GM12878 (cell line): ENCODE results near the gene ABHD1. TPM values are rescaled to one million over a fixed set of nuclear protein-coding genes. Genes with fewer than 3 reads are reported as not detected.
A peak's percentile ranks its signal among the peaks of the same experiment; 100 is the strongest.

Experiments
- E4F1 ChIP-seq: fragments of 450-650 bp; IDR thresholded peaks from 2 replicates; pipeline ENCODE4 v1.6.1; 2018; ENCODE audit warnings: borderline replicate concordance, mild to moderate bottlenecking; ENCODE audit not compliant: partially characterized antibody
- EED ChIP-seq: sonication (generic); IDR thresholded peaks from 2 replicates; pipeline ENCODE4 v1.6.1; 2016; ENCODE audit warnings: antibody characterized with exemption, low read depth
- GATAD2B ChIP-seq: fragments of 450-650 bp; conservative IDR thresholded peaks from 2 replicates; pipeline ENCODE4 v1.6.1; 2017; ENCODE audit warnings: low read depth, mild to moderate bottlenecking, moderate library complexity
- LARP7 ChIP-seq: fragments of 450-650 bp; IDR thresholded peaks from 2 replicates; pipeline ENCODE4 v1.6.1; 2017; ENCODE audit warnings: mild to moderate bottlenecking
- MXI1 ChIP-seq: fragments of 150-350 bp; IDR thresholded peaks from 2 replicates; pipeline ENCODE4 v1.6.1; 2011; ENCODE audit warnings: low read depth, mild to moderate bottlenecking, inconsistent platforms, low read length, improper control_type of control experiment
- NFYB ChIP-seq: IDR thresholded peaks from 2 replicates; pipeline ENCODE4 v1.6.1; 2011; ENCODE audit warnings: low read depth, mild to moderate bottlenecking, low read length, improper control_type of control experiment, moderate library complexity; ENCODE audit not compliant: insufficient read depth
- NKRF ChIP-seq: fragments of 450-650 bp; conservative IDR thresholded peaks from 2 replicates; pipeline ENCODE4 v1.6.1; 2017; ENCODE audit warnings: mild to moderate bottlenecking, moderate library complexity
- NR2F1 ChIP-seq: fragments of 450-650 bp; conservative IDR thresholded peaks from 2 replicates; pipeline ENCODE4 v1.6.1; 2017; ENCODE audit warnings: mild to moderate bottlenecking
- PAX5 ChIP-seq: IDR thresholded peaks from 2 replicates; pipeline ENCODE4 v1.6.1; 2011; ENCODE audit warnings: low read depth, low read length, borderline replicate concordance
- RB1 ChIP-seq: fragments of 450-650 bp; formaldehyde crosslinking; IDR thresholded peaks from 2 replicates; pipeline ENCODE4 v1.6.1; 2017; ENCODE audit warnings: mild to moderate bottlenecking, borderline replicate concordance
- SIN3A ChIP-seq: IDR thresholded peaks from 2 replicates; pipeline ENCODE4 v1.6.1; 2012; ENCODE audit warnings: low read depth, low read length, improper control_type of control experiment
- SIX5 ChIP-seq: IDR thresholded peaks from 2 replicates; pipeline ENCODE4 v1.6.1; 2011; ENCODE audit warnings: mild to moderate bottlenecking, low read depth, low read length, moderate library complexity; ENCODE audit not compliant: severe bottlenecking
- SRF ChIP-seq, 2 experiments: IDR thresholded peaks; 2 replicates each; pipeline ENCODE4 v1.6.1; 2011; ENCODE audit warnings: low read depth in 2 of 2, low read length in 2 of 2, mild to moderate bottlenecking in 1 of 2, moderate library complexity in 1 of 2
- STAT3 ChIP-seq: IDR thresholded peaks from 2 replicates; pipeline ENCODE4 v1.6.1; 2011; ENCODE audit warnings: low read depth, low read length, improper control_type of control experiment
- SUPT20H ChIP-seq: IDR thresholded peaks from 2 replicates; pipeline ENCODE4 v1.6.1; 2011; ENCODE audit warnings: low read depth, mild to moderate bottlenecking, low read length, moderate library complexity, borderline replicate concordance; ENCODE audit not compliant: control insufficient read depth
- TBL1XR1 ChIP-seq: IDR thresholded peaks from 2 replicates; pipeline ENCODE4 v1.6.1; 2012; ENCODE audit warnings: low read depth, low read length, improper control_type of control experiment
- ZNF207 ChIP-seq: fragments of 450-650 bp; IDR thresholded peaks from 2 replicates; pipeline ENCODE4 v1.6.1; 2014; ENCODE audit warnings: antibody characterized with exemption, mild to moderate bottlenecking, borderline replicate concordance
- ZSCAN29 ChIP-seq: fragments of 450-650 bp; IDR thresholded peaks from 2 replicates; pipeline ENCODE4 v1.6.1; 2017; ENCODE audit warnings: mild to moderate bottlenecking, moderate library complexity
- polyA plus RNA-seq, 11 experiments: library from polyadenylated mRNA; depleted of rRNA in 4 of 11; unstranded in 6 of 11; stranded (reverse) in 5 of 11; fragments of >200 nt; fragmentation: Nextera tagmentation in 4 of 11; fragmentation: Illumina TruSeq in 1 of 11; extraction: Ambion mirVana in 4 of 11; extraction: Trizol in 1 of 11; gene quantifications; 1 replicate in 1 of 11; 2 replicates in 10 of 11; pipeline versions ENCODE4 v1.2.1 to v1.2.3, GENCODE V29; 2011 to 2016; ENCODE audit warnings: inconsistent platforms in 2 of 11, missing spikeins in 2 of 11, low read depth in 1 of 11
- total RNA-seq, 4 experiments: library from RNA; depleted of rRNA in 3 of 4; stranded (reverse); fragments of >200 nt in 3 of 4; fragmentation: Illumina TruSeq in 1 of 4; extraction: Trizol in 1 of 4; gene quantifications; 2 replicates each; pipeline versions ENCODE4 v1.2.1 to v1.2.3, GENCODE V29; 2013 to 2021
- TF ChIP-seq, protein P1 (sequence below): IDR thresholded peaks from 2 replicates; pipeline ENCODE4 v1.6.1; 2011; ENCODE audit warnings: borderline replicate concordance, low read depth, mild to moderate bottlenecking, moderate library complexity, mixed read lengths, low read length; ENCODE audit not compliant: insufficient read depth; ENCODE audit errors: extremely low read length
- TF ChIP-seq, protein P2 (sequence below): IDR thresholded peaks from 2 replicates; pipeline ENCODE4 v1.6.1; 2012; ENCODE audit warnings: low read depth, low read length, improper control_type of control experiment
- TF ChIP-seq, protein P3 (sequence below), 3 experiments: IDR thresholded peaks in 2 of 3; conservative IDR thresholded peaks in 1 of 3; 2 replicates each; pipeline ENCODE4 v1.5.1; 2011; ENCODE audit warnings: low read depth in 3 of 3, low read length in 3 of 3, mild to moderate bottlenecking in 3 of 3, control low read depth in 2 of 3, moderate library complexity in 2 of 3, inconsistent platforms in 1 of 3, mixed read lengths in 1 of 3; ENCODE audit not compliant: control insufficient read depth in 2 of 3, insufficient read depth in 1 of 3; ENCODE audit errors: extremely low read depth in 1 of 3

The ABHD1 gene
- total and polyA plus RNA-seq, 10 of the 15 experiments (the other 5 are each of a cell fraction or from before 2014, with no cell fraction given) = 0.04 to 0.35 (median 0.17) TPM; not detected in 2

GRCh38 chr2:27086090-27086723 is 37.4 kb upstream of the ABHD1 start (continued):
- TF ChIP-seq, protein P1, sequence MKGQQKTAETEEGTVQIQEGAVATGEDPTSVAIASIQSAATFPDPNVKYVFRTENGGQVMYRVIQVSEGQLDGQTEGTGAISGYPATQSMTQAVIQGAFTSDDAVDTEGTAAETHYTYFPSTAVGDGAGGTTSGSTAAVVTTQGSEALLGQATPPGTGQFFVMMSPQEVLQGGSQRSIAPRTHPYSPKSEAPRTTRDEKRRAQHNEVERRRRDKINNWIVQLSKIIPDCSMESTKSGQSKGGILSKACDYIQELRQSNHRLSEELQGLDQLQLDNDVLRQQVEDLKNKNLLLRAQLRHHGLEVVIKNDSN = peak; percentile 85
- TF ChIP-seq SIX5 (no peak), NR2F1 (no peak), TBL1XR1 (no peak), NFYB (no peak), E4F1 (no peak), ZSCAN29 (peak; percentile 54; the same call in 1 of the 2 replicates), SIN3A (peak; percentile 70; the same call in 1 of the 2 replicates), GATAD2B (peak; percentile 24), RB1 (peak; percentile 97; the same call in 1 of the 2 replicates), STAT3 (no peak), LARP7 (no peak; the same call in 1 of the 2 replicates), SUPT20H (no peak), NKRF (peak; percentile 57), MXI1 (peak; percentile 83), SRF (IDR thresholded peaks at IDR 0.05; ENCODE audit: low read depth in 2 of 2, low read length in 2 of 2) (0 out of 4 replicates have a peak, but pooled peaks of 1 of the 2 experiments have one; percentile 23), PAX5 (peak; percentile 40; the same call in 1 of the 2 replicates), EED (no peak), ZNF207 (0 out of 2 replicates have a peak, but pooled peaks have one; percentile 53)
- TF ChIP-seq, protein P2, sequence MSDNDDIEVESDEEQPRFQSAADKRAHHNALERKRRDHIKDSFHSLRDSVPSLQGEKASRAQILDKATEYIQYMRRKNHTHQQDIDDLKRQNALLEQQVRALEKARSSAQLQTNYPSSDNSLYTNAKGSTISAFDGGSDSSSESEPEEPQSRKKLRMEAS = peak; percentile 95
- TF ChIP-seq, protein P3, sequence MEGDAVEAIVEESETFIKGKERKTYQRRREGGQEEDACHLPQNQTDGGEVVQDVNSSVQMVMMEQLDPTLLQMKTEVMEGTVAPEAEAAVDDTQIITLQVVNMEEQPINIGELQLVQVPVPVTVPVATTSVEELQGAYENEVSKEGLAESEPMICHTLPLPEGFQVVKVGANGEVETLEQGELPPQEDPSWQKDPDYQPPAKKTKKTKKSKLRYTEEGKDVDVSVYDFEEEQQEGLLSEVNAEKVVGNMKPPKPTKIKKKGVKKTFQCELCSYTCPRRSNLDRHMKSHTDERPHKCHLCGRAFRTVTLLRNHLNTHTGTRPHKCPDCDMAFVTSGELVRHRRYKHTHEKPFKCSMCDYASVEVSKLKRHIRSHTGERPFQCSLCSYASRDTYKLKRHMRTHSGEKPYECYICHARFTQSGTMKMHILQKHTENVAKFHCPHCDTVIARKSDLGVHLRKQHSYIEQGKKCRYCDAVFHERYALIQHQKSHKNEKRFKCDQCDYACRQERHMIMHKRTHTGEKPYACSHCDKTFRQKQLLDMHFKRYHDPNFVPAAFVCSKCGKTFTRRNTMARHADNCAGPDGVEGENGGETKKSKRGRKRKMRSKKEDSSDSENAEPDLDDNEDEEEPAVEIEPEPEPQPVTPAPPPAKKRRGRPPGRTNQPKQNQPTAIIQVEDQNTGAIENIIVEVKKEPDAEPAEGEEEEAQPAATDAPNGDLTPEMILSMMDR (IDR thresholded peaks at IDR 0.05 in 2 of 3, conservative IDR thresholded peaks at IDR 0.05 in 1 of 3; ENCODE audit: control insufficient read depth in 2 of 3, extremely low read depth in 1 of 3, insufficient read depth in 1 of 3, low read depth in 3 of 3, low read length in 3 of 3) = peak; percentile 77 to 95 (median 83)
